ENCODE data around the gene SLFNL1.

DNA sequence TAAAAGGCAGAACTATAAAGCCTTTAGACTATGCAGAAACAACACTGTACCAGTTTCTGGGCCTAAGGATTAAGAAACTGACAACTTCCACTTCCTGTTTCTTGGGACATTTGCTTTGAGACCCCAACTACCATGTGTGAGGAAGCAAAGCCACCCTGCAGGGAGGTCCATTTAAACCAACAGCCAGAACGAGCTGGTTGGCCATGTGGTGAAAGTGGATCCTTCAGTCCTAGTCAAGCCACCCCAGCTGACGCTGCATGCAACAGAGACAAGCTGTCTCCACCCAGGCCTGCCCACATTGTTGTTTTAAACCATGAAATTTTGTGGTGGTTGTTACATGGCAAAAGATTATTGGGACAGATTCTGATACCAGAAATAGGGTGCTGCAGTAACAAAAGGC, 31.8 kb upstream of the SLFNL1 start:
- TF ChIP-seq CTCF (IDR thresholded peaks at IDR 0.05) (no peak), POLR2A (IDR thresholded peaks at IDR 0.05) (no peak), POLR2AphosphoS5 (IDR thresholded peaks at IDR 0.05) (no peak), EP300 (IDR thresholded peaks at IDR 0.05) (no peak)

All from suprapubic skin (tissue), 4 donors.